Uterus (tissue), 2 donors: ENCODE data around the gene PSMA7.

Experiments used
- POLR2A ChIP-seq, 2 donors: fragments of 450-650 bp; IDR thresholded peaks; one replicate each; pipeline ENCODE4 v1.6.1; 2016; ENCODE audit warnings: antibody characterized with exemption in 2 of 2, mild to moderate bottlenecking in 1 of 2, moderate library complexity in 1 of 2
- TF ChIP-seq, protein P1 (sequence below), 4 experiments: fragments of 200-600 bp in 2 of 4; fragments of 450-650 bp in 2 of 4; sonication (generic) in 2 of 4; IDR thresholded peaks; one replicate each; pipeline ENCODE4 v1.5.1; 2016 to 2019; ENCODE audit warnings: antibody characterized with exemption in 4 of 4, mild to moderate bottlenecking in 2 of 4, moderate library complexity in 1 of 4

DNA sequence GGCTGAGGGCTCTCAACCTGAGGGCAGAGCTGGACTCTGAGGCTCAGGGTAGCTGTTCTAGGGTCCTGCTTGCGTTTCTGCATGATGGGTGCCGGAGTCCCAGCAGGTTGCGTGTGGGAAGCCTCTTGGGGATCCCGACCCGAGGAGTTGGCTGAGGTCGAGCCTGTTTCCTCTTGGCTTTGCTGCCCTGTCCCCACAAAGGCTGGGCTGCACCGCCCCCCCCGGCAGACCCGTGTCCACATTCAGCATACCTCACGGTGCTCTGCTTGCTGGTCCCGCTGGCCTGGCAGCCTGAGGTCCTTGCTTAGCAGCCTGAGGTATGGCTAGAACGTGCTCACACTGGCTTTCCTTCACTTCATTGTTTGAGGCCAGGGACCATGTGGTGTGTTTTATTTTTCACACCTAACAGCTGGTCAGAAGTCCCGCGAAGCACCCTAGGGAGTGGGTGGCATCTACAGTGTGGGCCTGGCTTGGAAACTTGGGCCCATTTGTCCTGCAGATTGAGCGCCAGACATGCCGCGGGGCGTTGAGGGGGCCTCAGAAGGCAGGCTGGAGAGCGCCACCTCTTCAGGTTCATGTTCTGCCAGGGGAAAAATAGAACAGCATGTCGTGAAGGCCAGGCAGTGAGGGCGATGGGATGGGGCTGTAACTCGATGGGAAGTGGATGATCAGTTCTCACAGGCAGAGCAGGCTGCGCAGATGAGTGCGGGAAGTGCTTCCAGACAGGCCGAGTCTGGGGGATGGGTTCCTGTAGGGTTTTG is 11.5 kb downstream of the PSMA7 start:
- TF ChIP-seq, protein P1, sequence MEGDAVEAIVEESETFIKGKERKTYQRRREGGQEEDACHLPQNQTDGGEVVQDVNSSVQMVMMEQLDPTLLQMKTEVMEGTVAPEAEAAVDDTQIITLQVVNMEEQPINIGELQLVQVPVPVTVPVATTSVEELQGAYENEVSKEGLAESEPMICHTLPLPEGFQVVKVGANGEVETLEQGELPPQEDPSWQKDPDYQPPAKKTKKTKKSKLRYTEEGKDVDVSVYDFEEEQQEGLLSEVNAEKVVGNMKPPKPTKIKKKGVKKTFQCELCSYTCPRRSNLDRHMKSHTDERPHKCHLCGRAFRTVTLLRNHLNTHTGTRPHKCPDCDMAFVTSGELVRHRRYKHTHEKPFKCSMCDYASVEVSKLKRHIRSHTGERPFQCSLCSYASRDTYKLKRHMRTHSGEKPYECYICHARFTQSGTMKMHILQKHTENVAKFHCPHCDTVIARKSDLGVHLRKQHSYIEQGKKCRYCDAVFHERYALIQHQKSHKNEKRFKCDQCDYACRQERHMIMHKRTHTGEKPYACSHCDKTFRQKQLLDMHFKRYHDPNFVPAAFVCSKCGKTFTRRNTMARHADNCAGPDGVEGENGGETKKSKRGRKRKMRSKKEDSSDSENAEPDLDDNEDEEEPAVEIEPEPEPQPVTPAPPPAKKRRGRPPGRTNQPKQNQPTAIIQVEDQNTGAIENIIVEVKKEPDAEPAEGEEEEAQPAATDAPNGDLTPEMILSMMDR (IDR thresholded peaks at IDR 0.05), result no peak
- no peak for TF ChIP-seq POLR2A (IDR thresholded peaks at IDR 0.05)
